ENCODE results near the gene LIFR.

GRCh38 chr5:38554861-38555260 lies 1.6 kb downstream of the LIFR start:
- no peak for TF ChIP-seq CTCF (optimal IDR thresholded peaks at IDR 0.05 in 1 of 3, IDR thresholded peaks at IDR 0.05 in 1 of 3, conservative IDR thresholded peaks at IDR 0.05 in 1 of 3; ENCODE audit: extremely low read depth in 1 of 3, insufficient read depth in 2 of 3, low read length in 3 of 3)
- TF ChIP-seq EZH2 (IDR thresholded peaks at IDR 0.05; ENCODE audit: low read length): no peak
